ENCODE results near the gene FER1L5. TPM values are rescaled to one million over a fixed set of nuclear protein-coding genes. Genes with fewer than 3 reads are reported as not detected.

FER1L5 gene
- total RNA-seq, 1 donor from 2014 or later = 0.52 TPM

- H3K27ac ChIP-seq (ENCODE audit: low read depth, low read length) = peak overlapping the region; percentile 79
- no peaks in the 10 kb centered on the region for H3K27me3 ChIP-seq (ENCODE audit: control insufficient read depth in 3 of 3, insufficient read depth in 3 of 3, low read length in 3 of 3)
- H3K4me1 ChIP-seq (ENCODE audit: control insufficient read depth in 3 of 3, insufficient read depth in 3 of 3, low read length in 3 of 3) = peaks cover 17 to 28% (median 21%) of the 10 kb centered on the region in 3 donors
- no peak overlapping the region for H3K9ac ChIP-seq (ENCODE audit: low read depth in 1 of 3, low read length in 3 of 3)
- peaks cover 32 to 40% (median 36%) of the 10 kb centered on the region in 3 donors for H3K36me3 ChIP-seq (ENCODE audit: control insufficient read depth in 3 of 3, insufficient read depth in 3 of 3, low read length in 3 of 3)
- no peaks in the 10 kb centered on the region for H3K9me3 ChIP-seq (ENCODE audit: control insufficient read depth in 3 of 3, low read length in 3 of 3)
- peak overlapping the region in 1 of 3 donors; percentile 35 for H3K4me3 ChIP-seq (ENCODE audit: low read length in 3 of 3)
These were observed 26.4 kb upstream of the FER1L5 start for GRCh38 chr2:96616128-96616527.

DNA sequence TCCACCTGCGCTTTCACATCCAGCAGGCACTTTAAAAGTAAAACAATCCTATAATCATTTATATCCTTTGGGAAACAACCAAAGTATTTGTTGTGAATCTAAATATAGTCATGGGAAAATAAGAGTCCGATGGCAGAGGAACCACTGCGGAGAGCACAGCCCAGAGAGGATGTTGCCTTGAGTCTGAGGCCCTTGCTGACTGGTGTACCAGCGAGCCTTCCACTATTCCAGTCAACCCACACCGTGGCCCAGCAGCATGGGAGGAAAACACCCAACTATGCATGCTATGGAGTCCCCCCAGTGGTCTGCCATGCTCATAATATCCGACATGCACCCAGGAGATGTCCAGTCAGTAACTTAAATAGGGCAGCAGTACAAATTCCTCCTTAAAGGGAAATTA lies 26.0 kb upstream of the FER1L5 start:
- peaks cover 29 to 36% (median 32%) of the 10 kb centered on the region in 3 donors for H3K36me3 ChIP-seq (ENCODE audit: control insufficient read depth in 3 of 3, insufficient read depth in 3 of 3, low read length in 3 of 3)
- no peaks in the 10 kb centered on the region for H3K27me3 ChIP-seq (ENCODE audit: control insufficient read depth in 3 of 3, insufficient read depth in 3 of 3, low read length in 3 of 3)
- no peaks in the 10 kb centered on the region for H3K9me3 ChIP-seq (ENCODE audit: control insufficient read depth in 3 of 3, low read length in 3 of 3)
- peak overlapping the region; percentile 27 to 46 (median 30) for H3K9ac ChIP-seq (ENCODE audit: low read depth in 1 of 3, low read length in 3 of 3)
- peak overlapping the region; percentile 79 for H3K27ac ChIP-seq (ENCODE audit: low read depth, low read length)
- peak overlapping the region in 2 of 3 donors; percentile 35 to 61 for H3K4me3 ChIP-seq (ENCODE audit: low read length in 3 of 3)
- H3K4me1 ChIP-seq (ENCODE audit: control insufficient read depth in 3 of 3, insufficient read depth in 3 of 3, low read length in 3 of 3) = peaks cover 17 to 28% (median 21%) of the 10 kb centered on the region in 3 donors

- peaks cover 17 to 28% (median 21%) of the 10 kb centered on the region in 3 donors for H3K4me1 ChIP-seq (ENCODE audit: control insufficient read depth in 3 of 3, insufficient read depth in 3 of 3, low read length in 3 of 3)
- H3K9me3 ChIP-seq (ENCODE audit: control insufficient read depth in 3 of 3, low read length in 3 of 3) = no peaks in the 10 kb centered on the region
- H3K4me3 ChIP-seq (ENCODE audit: low read length in 3 of 3) = peak overlapping the region in 1 of 3 donors; percentile 61
- H3K27ac ChIP-seq (ENCODE audit: low read depth, low read length) = peak overlapping the region; percentile 79
- peak overlapping the region in 2 of 3 donors; percentile 27 to 46 for H3K9ac ChIP-seq (ENCODE audit: low read depth in 1 of 3, low read length in 3 of 3)
- H3K36me3 ChIP-seq (ENCODE audit: control insufficient read depth in 3 of 3, insufficient read depth in 3 of 3, low read length in 3 of 3) = peaks cover 28 to 32% (median 28%) of the 10 kb centered on the region in 3 donors
- H3K27me3 ChIP-seq (ENCODE audit: control insufficient read depth in 3 of 3, insufficient read depth in 3 of 3, low read length in 3 of 3) = no peaks in the 10 kb centered on the region
These were observed 25.6 kb upstream of the FER1L5 start for GRCh38 chr2:96617012-96617411.

DNA sequence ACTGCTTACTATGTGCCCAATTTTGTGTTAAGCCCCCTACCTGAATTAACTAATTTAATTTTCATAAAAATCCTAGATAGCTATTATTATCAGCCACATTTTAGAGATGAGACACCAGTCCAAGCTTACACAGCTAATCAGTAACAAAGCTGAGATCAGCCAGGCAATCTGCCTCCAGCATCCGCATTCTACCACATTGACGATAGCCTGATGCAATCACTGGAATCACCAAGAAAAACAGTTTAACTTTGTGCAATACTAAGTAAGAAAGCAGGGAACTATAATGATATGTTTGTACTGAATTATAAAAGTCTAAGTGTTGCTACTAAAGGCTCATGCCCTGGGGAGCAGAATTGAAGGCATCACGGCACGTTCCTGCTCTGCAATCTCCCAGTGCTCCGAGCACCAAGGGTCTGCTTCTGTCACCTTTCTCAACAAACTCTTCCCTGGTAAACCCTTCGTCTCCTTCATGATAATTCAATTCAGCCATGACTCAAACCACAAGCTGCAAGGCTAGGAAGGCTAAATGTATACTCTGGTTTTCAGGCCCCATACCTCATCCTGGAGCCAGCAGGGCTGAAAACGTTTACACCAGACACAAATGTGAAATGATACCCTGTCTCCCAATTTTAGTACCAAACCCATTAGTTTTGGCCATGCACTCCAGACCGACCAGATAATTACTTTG lies 23.8 kb upstream of the FER1L5 start:
- peak overlapping the region; percentile 46 for H3K27ac ChIP-seq (ENCODE audit: low read depth, low read length)
- H3K27me3 ChIP-seq (ENCODE audit: control insufficient read depth in 3 of 3, insufficient read depth in 3 of 3, low read length in 3 of 3) = no peaks in the 10 kb centered on the region
- no peaks in the 10 kb centered on the region for H3K9me3 ChIP-seq (ENCODE audit: control insufficient read depth in 3 of 3, low read length in 3 of 3)
- peaks cover 17 to 30% (median 24%) of the 10 kb centered on the region in 3 donors for H3K4me1 ChIP-seq (ENCODE audit: control insufficient read depth in 3 of 3, insufficient read depth in 3 of 3, low read length in 3 of 3)
- no peak overlapping the region for H3K4me3 ChIP-seq (ENCODE audit: low read length in 3 of 3)
- no peak overlapping the region for H3K9ac ChIP-seq (ENCODE audit: low read depth in 1 of 3, low read length in 3 of 3)
- H3K36me3 ChIP-seq (ENCODE audit: control insufficient read depth in 3 of 3, insufficient read depth in 3 of 3, low read length in 3 of 3) = peaks cover 12 to 14% (median 14%) of the 10 kb centered on the region in 3 donors

GRCh38 chr2:96622544-96622943 lies 20.0 kb upstream of the FER1L5 start:
- Histone ChIP-seq H3K9me3 (ENCODE audit: control insufficient read depth in 3 of 3, low read length in 3 of 3) (no peaks in the 10 kb centered on the region), H3K4me3 (ENCODE audit: low read length in 3 of 3) (no peak overlapping the region), H3K36me3 (ENCODE audit: control insufficient read depth in 3 of 3, insufficient read depth in 3 of 3, low read length in 3 of 3) (peaks cover 18 to 20% (median 18%) of the 10 kb centered on the region in 3 donors), H3K4me1 (ENCODE audit: control insufficient read depth in 3 of 3, insufficient read depth in 3 of 3, low read length in 3 of 3) (peaks cover 4 to 14% (median 10%) of the 10 kb centered on the region in 3 donors), H3K27ac (ENCODE audit: low read depth, low read length) (no peak overlapping the region), H3K9ac (ENCODE audit: low read depth in 1 of 3, low read length in 3 of 3) (no peak overlapping the region), H3K27me3 (ENCODE audit: control insufficient read depth in 3 of 3, insufficient read depth in 3 of 3, low read length in 3 of 3) (no peaks in the 10 kb centered on the region)

DNA sequence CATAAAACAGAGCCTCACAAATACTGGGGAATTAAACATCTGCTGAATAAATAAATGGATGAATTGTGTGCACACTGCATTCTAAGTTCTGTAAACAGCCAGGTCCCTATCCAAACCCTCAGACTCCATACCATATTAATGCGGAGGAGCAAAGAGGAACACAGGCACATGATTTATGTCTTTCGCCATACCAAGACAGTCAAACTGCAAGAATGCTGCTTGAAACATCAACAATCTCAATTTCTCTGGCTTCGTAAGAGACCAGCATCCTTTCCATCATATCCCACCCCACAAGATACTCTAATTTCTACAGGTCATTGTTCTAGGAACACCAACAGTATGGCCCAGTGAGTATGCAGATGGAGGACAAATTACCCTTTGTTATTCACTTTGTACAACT lies 19.4 kb upstream of the FER1L5 start:
- H3K36me3 ChIP-seq (ENCODE audit: control insufficient read depth in 3 of 3, insufficient read depth in 3 of 3, low read length in 3 of 3) = peaks cover 18 to 26% (median 22%) of the 10 kb centered on the region in 3 donors
- H3K27me3 ChIP-seq (ENCODE audit: control insufficient read depth in 3 of 3, insufficient read depth in 3 of 3, low read length in 3 of 3) = no peaks in the 10 kb centered on the region
- no peak overlapping the region for H3K27ac ChIP-seq (ENCODE audit: low read depth, low read length)
- H3K4me1 ChIP-seq (ENCODE audit: control insufficient read depth in 3 of 3, insufficient read depth in 3 of 3, low read length in 3 of 3) = peaks cover 3 to 10% (median 10%) of the 10 kb centered on the region in 3 donors
- H3K9me3 ChIP-seq (ENCODE audit: control insufficient read depth in 3 of 3, low read length in 3 of 3) = no peaks in the 10 kb centered on the region
- no peak overlapping the region for H3K9ac ChIP-seq (ENCODE audit: low read depth in 1 of 3, low read length in 3 of 3)
- no peak overlapping the region for H3K4me3 ChIP-seq (ENCODE audit: low read length in 3 of 3)

- Histone ChIP-seq H3K9ac (ENCODE audit: low read depth in 1 of 3, low read length in 3 of 3) (no peak overlapping the region), H3K27me3 (ENCODE audit: control insufficient read depth in 3 of 3, insufficient read depth in 3 of 3, low read length in 3 of 3) (no peaks in the 10 kb centered on the region), H3K27ac (ENCODE audit: low read depth, low read length) (no peak overlapping the region), H3K36me3 (ENCODE audit: control insufficient read depth in 3 of 3, insufficient read depth in 3 of 3, low read length in 3 of 3) (peaks cover 6 to 27% (median 24%) of the 10 kb centered on the region in 3 donors), H3K9me3 (ENCODE audit: control insufficient read depth in 3 of 3, low read length in 3 of 3) (no peaks in the 10 kb centered on the region), H3K4me3 (ENCODE audit: low read length in 3 of 3) (no peak overlapping the region), H3K4me1 (ENCODE audit: control insufficient read depth in 3 of 3, insufficient read depth in 3 of 3, low read length in 3 of 3) (peaks cover 7 to 18% (median 12%) of the 10 kb centered on the region in 3 donors)
These were observed 16.7 kb upstream of the FER1L5 start for GRCh38 chr2:96625571-96626552.

GRCh38 chr2:96626553-96626942 lies 16.0 kb upstream of the FER1L5 start:
- Histone ChIP-seq H3K27me3 (ENCODE audit: control insufficient read depth in 3 of 3, insufficient read depth in 3 of 3, low read length in 3 of 3) (no peaks in the 10 kb centered on the region), H3K9me3 (ENCODE audit: control insufficient read depth in 3 of 3, low read length in 3 of 3) (no peaks in the 10 kb centered on the region), H3K4me1 (ENCODE audit: control insufficient read depth in 3 of 3, insufficient read depth in 3 of 3, low read length in 3 of 3) (peaks cover 12 to 24% (median 15%) of the 10 kb centered on the region in 3 donors), H3K27ac (ENCODE audit: low read depth, low read length) (no peak overlapping the region), H3K4me3 (ENCODE audit: low read length in 3 of 3) (no peak overlapping the region), H3K9ac (ENCODE audit: low read depth in 1 of 3, low read length in 3 of 3) (no peak overlapping the region), H3K36me3 (ENCODE audit: control insufficient read depth in 3 of 3, insufficient read depth in 3 of 3, low read length in 3 of 3) (peaks cover 11 to 33% (median 30%) of the 10 kb centered on the region in 3 donors)

DNA sequence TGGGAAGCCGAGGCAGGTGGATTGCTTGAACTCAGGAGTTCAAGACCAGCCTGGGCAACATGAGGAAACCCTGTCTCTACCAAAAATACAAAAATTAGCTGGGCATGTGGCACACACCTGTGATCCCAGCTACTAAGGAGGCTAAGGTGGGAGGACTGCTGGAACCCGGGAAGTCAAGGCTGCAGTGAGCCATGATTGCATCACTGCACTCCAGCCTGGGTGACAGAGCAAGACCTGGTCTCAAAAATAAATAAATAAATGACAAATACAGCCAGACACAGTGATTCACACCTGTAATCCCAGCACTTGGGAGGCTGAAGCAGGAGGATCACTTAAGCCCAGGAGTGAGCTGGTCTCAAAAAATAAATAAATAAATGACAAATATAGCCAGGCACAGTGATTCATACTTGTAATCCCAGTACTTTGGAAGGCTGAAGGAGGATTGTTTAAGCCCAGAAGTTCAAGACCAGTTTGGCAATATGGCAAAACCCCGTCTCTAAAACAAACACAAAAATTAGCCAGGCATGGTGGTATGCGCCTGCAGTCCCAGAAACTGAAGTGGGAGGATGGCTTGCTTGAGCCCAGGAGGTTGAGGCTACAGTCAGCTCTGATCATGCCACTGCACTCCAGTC lies 10.6 kb upstream of the FER1L5 start:
- Histone ChIP-seq H3K27ac (ENCODE audit: low read depth, low read length) (no peak overlapping the region), H3K9ac (ENCODE audit: low read depth in 1 of 3, low read length in 3 of 3) (no peak overlapping the region), H3K4me3 (ENCODE audit: low read length in 3 of 3) (no peak overlapping the region), H3K36me3 (ENCODE audit: control insufficient read depth in 3 of 3, insufficient read depth in 3 of 3, low read length in 3 of 3) (peaks cover 12 to 43% (median 34%) of the 10 kb centered on the region in 3 donors), H3K9me3 (ENCODE audit: control insufficient read depth in 3 of 3, low read length in 3 of 3) (no peaks in the 10 kb centered on the region), H3K27me3 (ENCODE audit: control insufficient read depth in 3 of 3, insufficient read depth in 3 of 3, low read length in 3 of 3) (no peaks in the 10 kb centered on the region), H3K4me1 (ENCODE audit: control insufficient read depth in 3 of 3, insufficient read depth in 3 of 3, low read length in 3 of 3) (peaks cover 32 to 43% (median 41%) of the 10 kb centered on the region in 3 donors)
